KMS-11 (cell line): ENCODE results near the gene EFNA3.

ENCODE experiments used
- H2AFZ ChIP-seq: fragments of 200-600 bp; sonication (generic); 2 replicates; pipeline ENCODE4 v1.6.1; 2016; ENCODE audit warnings: antibody characterized with exemption, mixed run types, low read depth
- H3K27ac ChIP-seq: fragments of 200-600 bp; sonication (generic); 2 replicates; pipeline ENCODE4 v1.6.1; 2016; ENCODE audit warnings: mild to moderate bottlenecking, mixed run types
- H3K27me3 ChIP-seq: fragments of 200-600 bp; sonication (generic); 2 replicates; pipeline ENCODE4 v1.6.1; 2017; ENCODE audit warnings: mild to moderate bottlenecking, low read depth, mixed run types, moderate library complexity; ENCODE audit not compliant: insufficient read depth
- H3K36me3 ChIP-seq: fragments of 200-600 bp; sonication (generic); 2 replicates; pipeline ENCODE4 v1.6.1; 2017; ENCODE audit warnings: mild to moderate bottlenecking, mixed run types; ENCODE audit not compliant: insufficient read depth
- H3K4me1 ChIP-seq: fragments of 200-600 bp; sonication (generic); 2 replicates; pipeline ENCODE4 v1.6.1; 2016; ENCODE audit warnings: mild to moderate bottlenecking, low read depth, mixed run types; ENCODE audit not compliant: poor library complexity, severe bottlenecking
- H3K4me2 ChIP-seq: fragments of 200-600 bp; sonication (generic); 2 replicates; pipeline ENCODE4 v1.7.0; 2016; ENCODE audit warnings: mild to moderate bottlenecking, mixed run types
- H3K4me3 ChIP-seq: fragments of 200-600 bp; sonication (generic); IDR thresholded peaks from 2 replicates; pipeline ENCODE4 v1.6.1; 2017; ENCODE audit warnings: low read depth, low read length, mixed read lengths; ENCODE audit not compliant: insufficient read depth
- H3K79me2 ChIP-seq: fragments of 200-600 bp; sonication (generic); 2 replicates; pipeline ENCODE4 v1.6.1; 2016; ENCODE audit warnings: low read depth, mixed run types; ENCODE audit not compliant: insufficient read depth
- H3K9ac ChIP-seq: fragments of 200-600 bp; sonication (generic); 2 replicates; pipeline ENCODE4 v1.6.1; 2016; ENCODE audit warnings: mild to moderate bottlenecking, mixed run types
- H4K20me1 ChIP-seq: fragments of 200-600 bp; sonication (generic); 2 replicates; pipeline ENCODE4 v1.6.1; 2016; ENCODE audit warnings: mild to moderate bottlenecking, mixed run types; ENCODE audit not compliant: insufficient read depth
- TF ChIP-seq, protein P1 (sequence below): fragments of 200-600 bp; sonication (generic); conservative IDR thresholded peaks from 2 replicates; pipeline ENCODE4 v1.6.1; 2017; ENCODE audit warnings: low read depth, mild to moderate bottlenecking, antibody characterized with exemption, low read length, moderate library complexity, mixed read lengths

The EFNA3 gene

DNA sequence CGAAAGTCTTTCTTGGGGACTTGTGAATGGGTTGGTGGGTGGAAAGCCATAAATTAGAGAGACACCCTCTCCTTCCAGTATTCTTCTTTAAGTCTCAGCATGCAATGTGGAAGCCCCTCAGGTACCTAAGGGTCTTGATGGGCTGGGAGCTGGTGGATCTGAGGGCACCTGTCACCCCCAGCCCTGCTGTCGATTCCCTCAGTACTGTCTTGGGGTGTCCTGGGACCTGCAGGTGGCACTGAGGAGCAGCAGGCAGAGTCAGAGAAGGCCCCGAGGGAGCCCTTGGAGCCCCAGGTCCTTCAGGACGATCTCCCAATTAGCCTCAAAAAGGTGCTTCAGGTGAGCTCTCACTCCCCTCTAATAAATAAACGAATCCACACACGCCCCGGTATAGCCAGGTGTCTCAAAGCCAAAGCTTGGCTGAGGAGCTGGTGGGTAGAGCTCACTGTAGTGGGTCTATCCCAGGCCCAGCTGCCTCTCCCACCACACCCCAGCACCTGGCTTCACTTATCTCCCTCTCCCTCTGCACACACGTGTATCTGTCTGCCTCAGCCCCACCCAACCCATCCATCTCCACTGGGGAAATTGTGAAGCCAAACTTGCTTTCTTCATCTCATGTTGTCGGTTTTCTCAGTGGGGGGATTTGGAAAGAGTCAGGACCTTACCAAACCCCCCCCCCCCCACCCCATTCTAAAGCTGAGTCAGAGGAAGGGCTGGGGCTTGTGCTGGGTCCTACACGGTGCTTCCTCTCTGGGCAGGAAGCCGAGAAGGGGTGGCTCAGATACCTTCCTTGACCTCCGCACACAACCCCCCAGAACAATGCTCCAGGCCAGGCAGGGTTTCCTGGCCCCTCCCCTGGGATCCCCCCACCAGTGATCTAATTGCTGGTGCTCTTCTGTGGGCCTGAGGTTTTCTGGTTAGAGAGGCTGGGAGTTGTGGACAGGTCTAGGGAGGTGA lies 25.9 kb upstream of the EFNA3 start:
- Histone ChIP-seq H3K4me1 (peaks cover 47% of the 10 kb centered on the region), H3K9ac (peak overlapping the region; percentile 59; the same call in 1 of the 2 replicates), H3K27ac (no peak overlapping the region), H2AFZ (peak overlapping the region; percentile 84; the same call in 1 of the 2 replicates), H3K79me2 (peaks cover 13% of the 10 kb centered on the region; the same call in 1 of the 2 replicates), H3K27me3 (no peaks in the 10 kb centered on the region), H3K36me3 (no peaks in the 10 kb centered on the region; the same call in 1 of the 2 replicates), H3K4me3 (peak overlapping the region; percentile 98), H4K20me1 (no peaks in the 10 kb centered on the region), H3K4me2 (peak overlapping the region; percentile 92)
- TF ChIP-seq, protein P1, sequence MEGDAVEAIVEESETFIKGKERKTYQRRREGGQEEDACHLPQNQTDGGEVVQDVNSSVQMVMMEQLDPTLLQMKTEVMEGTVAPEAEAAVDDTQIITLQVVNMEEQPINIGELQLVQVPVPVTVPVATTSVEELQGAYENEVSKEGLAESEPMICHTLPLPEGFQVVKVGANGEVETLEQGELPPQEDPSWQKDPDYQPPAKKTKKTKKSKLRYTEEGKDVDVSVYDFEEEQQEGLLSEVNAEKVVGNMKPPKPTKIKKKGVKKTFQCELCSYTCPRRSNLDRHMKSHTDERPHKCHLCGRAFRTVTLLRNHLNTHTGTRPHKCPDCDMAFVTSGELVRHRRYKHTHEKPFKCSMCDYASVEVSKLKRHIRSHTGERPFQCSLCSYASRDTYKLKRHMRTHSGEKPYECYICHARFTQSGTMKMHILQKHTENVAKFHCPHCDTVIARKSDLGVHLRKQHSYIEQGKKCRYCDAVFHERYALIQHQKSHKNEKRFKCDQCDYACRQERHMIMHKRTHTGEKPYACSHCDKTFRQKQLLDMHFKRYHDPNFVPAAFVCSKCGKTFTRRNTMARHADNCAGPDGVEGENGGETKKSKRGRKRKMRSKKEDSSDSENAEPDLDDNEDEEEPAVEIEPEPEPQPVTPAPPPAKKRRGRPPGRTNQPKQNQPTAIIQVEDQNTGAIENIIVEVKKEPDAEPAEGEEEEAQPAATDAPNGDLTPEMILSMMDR: peak; percentile 74

- H3K36me3 ChIP-seq: no peaks in the 10 kb centered on the region; the same call in 1 of the 2 replicates
- no peaks in the 10 kb centered on the region for H4K20me1 ChIP-seq
- no peaks in the 10 kb centered on the region for H3K27me3 ChIP-seq
- no peak overlapping the region for H3K9ac ChIP-seq
- no peak overlapping the region for H3K27ac ChIP-seq
- H3K79me2 ChIP-seq: peaks cover 13% of the 10 kb centered on the region; the same call in 1 of the 2 replicates
- no peak overlapping the region for H3K4me3 ChIP-seq
- TF ChIP-seq, protein P1: no peak
- no peak overlapping the region for H2AFZ ChIP-seq
- H3K4me2 ChIP-seq: no peak overlapping the region; the same call in 1 of the 2 replicates
- peaks cover 56% of the 10 kb centered on the region for H3K4me1 ChIP-seq
Observed at GRCh38 chr1:155053531-155054105, 25.0 kb upstream of the EFNA3 start.

DNA sequence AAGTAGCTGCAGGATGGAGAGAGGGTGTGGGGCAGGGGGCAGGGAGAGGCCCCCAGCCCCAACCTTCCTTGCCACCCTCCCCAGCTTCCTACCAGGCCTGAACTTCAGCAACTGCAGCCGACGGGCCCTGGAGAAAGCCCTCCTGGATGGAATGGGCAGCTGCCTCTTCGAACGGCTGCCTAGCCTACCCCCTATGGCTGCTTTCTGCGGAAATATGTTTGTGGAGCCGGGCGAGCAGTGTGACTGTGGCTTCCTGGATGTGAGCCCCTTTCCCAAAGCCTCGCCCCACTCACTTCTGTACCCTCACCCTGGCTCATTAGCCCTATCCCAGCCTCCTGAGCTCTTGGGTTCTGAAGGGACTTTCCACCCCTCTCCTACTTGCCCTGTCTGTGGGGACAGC lies 21.5 kb upstream of the EFNA3 start:
- Histone ChIP-seq H3K4me1 (peaks cover 49% of the 10 kb centered on the region), H3K4me3 (no peak overlapping the region), H3K27ac (peak overlapping the region; percentile 14), H2AFZ (no peak overlapping the region), H3K9ac (no peak overlapping the region), H3K36me3 (no peaks in the 10 kb centered on the region; the same call in 1 of the 2 replicates), H3K4me2 (peak overlapping the region; percentile 5), H4K20me1 (no peaks in the 10 kb centered on the region), H3K79me2 (peaks cover 6% of the 10 kb centered on the region; the same call in 1 of the 2 replicates), H3K27me3 (no peaks in the 10 kb centered on the region)
- TF ChIP-seq, protein P1: no peak

GRCh38 chr1:155057788-155058211 lies 20.8 kb upstream of the EFNA3 start:
- Histone ChIP-seq H3K4me2 (peak overlapping the region; percentile 5), H2AFZ (no peak overlapping the region), H3K9ac (no peak overlapping the region), H3K4me1 (peaks cover 43% of the 10 kb centered on the region), H3K4me3 (no peak overlapping the region), H3K27me3 (no peaks in the 10 kb centered on the region), H3K79me2 (no peaks in the 10 kb centered on the region), H4K20me1 (no peaks in the 10 kb centered on the region), H3K36me3 (no peaks in the 10 kb centered on the region; the same call in 1 of the 2 replicates), H3K27ac (peak overlapping the region; percentile 14)
- TF ChIP-seq, protein P1: peak; percentile 70
